Mesenchymal stem cell (in vitro differentiated cells and primary cell): ENCODE measurements around the gene CAPRIN1.

Experiments used
- DNase-seq: peaks from one replicate; pipeline ENCODE4 v3.0.0-alpha.2; 2013
- H2AFZ ChIP-seq: one replicate; pipeline ENCODE4 v1.6.1; 2013; ENCODE audit warnings: low read depth, mild to moderate bottlenecking, control low read depth, inconsistent platforms, low read length, moderate library complexity
- H2AK5ac ChIP-seq: 2 replicates; pipeline ENCODE4 v1.6.1; 2013; ENCODE audit warnings: low read length, moderate library complexity, mild to moderate bottlenecking, inconsistent platforms; ENCODE audit not compliant: severe bottlenecking
- H2BK120ac ChIP-seq: one replicate; pipeline ENCODE4 v1.6.1; 2013; ENCODE audit warnings: low read depth, mild to moderate bottlenecking, inconsistent platforms, low read length, moderate library complexity
- H2BK12ac ChIP-seq, 2 experiments: one replicate each; pipeline ENCODE4 v1.6.1; 2013; ENCODE audit warnings: inconsistent platforms in 2 of 2, low read length in 2 of 2, mild to moderate bottlenecking in 2 of 2, moderate library complexity in 2 of 2, control low read depth in 1 of 2
- H2BK15ac ChIP-seq: one replicate; pipeline ENCODE4 v1.6.1; 2013; ENCODE audit warnings: mild to moderate bottlenecking, low read depth, inconsistent platforms; ENCODE audit not compliant: poor library complexity, severe bottlenecking
- H2BK5ac ChIP-seq: 2 replicates; pipeline ENCODE4 v1.6.1; 2013; ENCODE audit warnings: low read depth, mild to moderate bottlenecking, low read length, control low read depth, inconsistent platforms; ENCODE audit not compliant: poor library complexity, severe bottlenecking
- H3K14ac ChIP-seq, 2 experiments: one replicate each; pipeline ENCODE4 v1.6.1; 2013; ENCODE audit warnings: inconsistent platforms in 2 of 2, low read length in 2 of 2, control low read depth in 1 of 2, mild to moderate bottlenecking in 1 of 2, moderate library complexity in 1 of 2
- H3K18ac ChIP-seq, 2 experiments: one replicate each; pipeline ENCODE4 v1.6.1; 2013; ENCODE audit warnings: inconsistent platforms in 2 of 2, low read length in 2 of 2, control low read depth in 1 of 2, low read depth in 1 of 2, mild to moderate bottlenecking in 1 of 2
- H3K23ac ChIP-seq, 2 experiments: one replicate each; pipeline ENCODE4 v1.6.1; 2013; ENCODE audit warnings: inconsistent platforms in 2 of 2, low read length in 2 of 2, mild to moderate bottlenecking in 2 of 2, moderate library complexity in 2 of 2, control low read depth in 1 of 2
- H3K27ac ChIP-seq: 2 replicates; pipeline ENCODE4 v1.5.1; 2013; ENCODE audit warnings: mild to moderate bottlenecking, moderate library complexity, low read length, control low read depth, inconsistent platforms; ENCODE audit not compliant: poor library complexity, severe bottlenecking
- H3K27me3 ChIP-seq, 2 experiments: 2 replicates each; pipeline versions ENCODE4 v1.6.1 to v1.7.0; 2013; ENCODE audit warnings: low read length in 2 of 2, mild to moderate bottlenecking in 2 of 2, moderate library complexity in 2 of 2, control low read depth in 1 of 2, inconsistent platforms in 1 of 2; ENCODE audit not compliant: control insufficient read depth in 1 of 2, insufficient read depth in 1 of 2
- H3K36me3 ChIP-seq, 2 experiments: 2 replicates each; pipeline versions ENCODE4 v1.6.1 to v1.7.0; 2013; ENCODE audit warnings: low read length in 2 of 2, control low read depth in 1 of 2, inconsistent platforms in 1 of 2, low read depth in 1 of 2, mild to moderate bottlenecking in 1 of 2; ENCODE audit not compliant: insufficient read depth in 2 of 2, control insufficient read depth in 1 of 2
- H3K4ac ChIP-seq, 2 experiments: one replicate each; pipeline ENCODE4 v1.6.1; 2013; ENCODE audit warnings: inconsistent platforms in 2 of 2, low read length in 2 of 2, mild to moderate bottlenecking in 2 of 2, moderate library complexity in 2 of 2, control low read depth in 1 of 2, low read depth in 1 of 2
- H3K4me1 ChIP-seq: 2 replicates; pipeline ENCODE4 v1.6.1; 2013; ENCODE audit warnings: low read depth, low read length, control low read depth; ENCODE audit not compliant: control insufficient read depth, insufficient read depth
- H3K4me2 ChIP-seq: 2 replicates; pipeline ENCODE4 v1.6.1; 2013; ENCODE audit warnings: low read length, mild to moderate bottlenecking, inconsistent platforms; ENCODE audit not compliant: poor library complexity, severe bottlenecking
- H3K4me3 ChIP-seq, 2 experiments: 2 replicates each; pipeline versions ENCODE4 v1.5.1 to v1.7.0; 2013; ENCODE audit warnings: low read length in 2 of 2, mild to moderate bottlenecking in 2 of 2, control low read depth in 1 of 2, low read depth in 1 of 2; ENCODE audit not compliant: insufficient read depth in 1 of 2
- H3K79me1 ChIP-seq: replicated peaks from 2 replicates; pipeline ENCODE4 v1.6.1; 2013; ENCODE audit warnings: mild to moderate bottlenecking, control low read depth, low read length, inconsistent platforms; ENCODE audit not compliant: poor library complexity, severe bottlenecking
- H3K9ac ChIP-seq: 2 replicates; pipeline ENCODE4 v1.7.0; 2013; ENCODE audit warnings: mild to moderate bottlenecking, low read length, moderate library complexity
- H3K9me3 ChIP-seq: 2 replicates; pipeline ENCODE4 v1.7.0; 2013; ENCODE audit warnings: mild to moderate bottlenecking, low read length; ENCODE audit not compliant: control insufficient read depth
- H4K8ac ChIP-seq: one replicate; pipeline ENCODE4 v1.6.1; 2013; ENCODE audit warnings: inconsistent platforms, mild to moderate bottlenecking, low read length, moderate library complexity
- H4K91ac ChIP-seq: one replicate; pipeline ENCODE4 v1.6.1; 2013; ENCODE audit warnings: mild to moderate bottlenecking, low read length, inconsistent platforms
- WGBS: methylation state at CpG from one replicate; pipeline ENCODE4 v1.1.7; 2013; ENCODE audit warnings: mixed read lengths; 5-methylcytosine and 5-hydroxymethylcytosine counted together

The CAPRIN1 gene

DNA sequence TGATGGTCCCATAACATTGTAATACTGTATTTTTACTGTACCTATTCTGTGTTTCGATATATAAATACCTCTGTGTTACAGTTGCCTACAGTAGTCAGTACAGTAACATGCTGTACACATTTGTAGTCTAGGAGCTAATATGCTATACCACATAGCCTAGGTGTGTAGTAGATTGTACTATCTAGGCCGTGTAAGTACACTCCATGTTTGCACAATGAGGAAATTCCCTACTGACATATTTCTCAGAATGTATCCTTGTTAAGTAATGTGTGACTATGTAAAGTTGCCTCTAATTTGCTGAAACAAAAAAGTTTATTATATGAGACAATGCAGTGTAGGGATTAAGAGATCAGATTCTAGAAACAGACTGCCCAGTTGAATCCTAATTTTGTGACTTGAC, 21.3 kb downstream of the CAPRIN1 start:
- Histone ChIP-seq H2BK5ac (no peak overlapping the region), H3K79me1 (peaks cover 3% of the 10 kb centered on the region)

DNA sequence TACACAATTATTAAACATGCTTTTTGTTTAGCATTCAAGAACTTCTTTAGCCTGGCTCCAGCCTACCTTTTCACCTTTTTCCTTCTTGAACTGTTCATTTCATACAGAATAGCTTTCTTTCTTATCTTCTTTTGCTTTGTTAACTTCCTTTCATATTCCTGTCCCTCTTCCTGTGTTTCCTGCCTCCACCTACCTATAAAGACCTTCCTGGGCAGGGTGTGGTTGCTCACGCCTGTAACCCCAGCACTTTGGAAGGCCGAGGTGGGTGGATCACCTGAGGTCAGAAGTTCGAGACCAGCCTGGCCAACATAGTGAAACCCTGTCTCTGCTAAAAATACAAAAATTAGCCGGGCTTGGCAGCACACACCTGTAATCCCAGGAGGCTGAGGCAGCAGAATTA, 22.9 kb downstream of the CAPRIN1 start:
- WGBS: 96% methylated on average over 4 of the region's 4 CpGs

More for the DNA sequence above, 21.3 kb downstream of the CAPRIN1 start:
- WGBS: no CpG with 5 or more reads among the region's 2 CpGs
- peak; percentile 22 for DNase-seq
- H3K18ac ChIP-seq: no peak overlapping the region
- peaks cover 3% of the 10 kb centered on the region for H3K4me1 ChIP-seq
- no peak overlapping the region for H3K14ac ChIP-seq
- H3K23ac ChIP-seq: no peak overlapping the region
- H2BK15ac ChIP-seq: no peak overlapping the region
- H3K4me2 ChIP-seq: no peak overlapping the region
- H3K27ac ChIP-seq: no peak overlapping the region
- no peak overlapping the region for H3K4ac ChIP-seq
- H2AFZ ChIP-seq: no peak overlapping the region
- H3K27me3 ChIP-seq: no peaks in the 10 kb centered on the region
- no peak overlapping the region for H3K4me3 ChIP-seq
- no peak overlapping the region for H2BK12ac ChIP-seq
- no peak overlapping the region for H3K9ac ChIP-seq
- no peak overlapping the region for H2BK120ac ChIP-seq
- no peak overlapping the region for H2AK5ac ChIP-seq
- H3K36me3 ChIP-seq: peaks cover 18 to 71% of the 10 kb centered on the region in 2 experiments
- no peaks in the 10 kb centered on the region for H3K9me3 ChIP-seq
- no peak overlapping the region for H4K91ac ChIP-seq
- H4K8ac ChIP-seq: no peak overlapping the region

DNA sequence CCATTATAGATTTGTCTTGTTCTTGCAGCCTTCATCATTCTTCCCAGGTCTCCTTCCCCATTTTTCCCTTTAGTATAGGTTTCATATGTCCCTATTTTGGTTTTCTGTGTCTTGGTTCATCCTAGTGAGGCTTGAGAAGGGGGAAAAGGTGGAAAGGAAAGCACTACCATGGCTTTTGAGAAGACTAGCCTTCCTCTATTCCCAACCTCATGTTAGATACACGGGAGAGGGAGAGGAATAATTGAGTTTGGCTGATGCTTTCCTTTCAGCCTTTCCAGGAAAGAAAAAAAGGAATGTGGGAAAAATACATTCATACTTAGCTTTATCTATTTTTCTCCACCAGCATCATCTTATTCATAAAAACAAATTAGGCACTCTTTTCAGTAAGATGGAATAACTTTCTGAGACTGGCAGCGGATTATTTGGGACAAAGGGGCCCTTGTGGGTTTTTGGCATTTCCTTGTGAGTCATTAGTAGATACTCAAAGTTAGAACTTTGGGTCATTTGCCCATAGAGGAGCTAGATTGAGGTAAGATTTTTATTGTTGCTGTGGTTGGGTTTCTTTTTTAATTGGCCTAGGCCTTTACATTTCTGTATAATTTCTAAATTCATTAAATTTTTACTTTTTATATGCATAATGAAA, 23.8 kb downstream of the CAPRIN1 start:
- no peak overlapping the region for H3K4ac ChIP-seq
- no peak overlapping the region for H3K23ac ChIP-seq
- peak; percentile 66 for DNase-seq
- H4K91ac ChIP-seq: no peak overlapping the region
- H3K27me3 ChIP-seq: no peaks in the 10 kb centered on the region
- H3K18ac ChIP-seq: no peak overlapping the region
- no peak overlapping the region for H3K4me2 ChIP-seq
- no peak overlapping the region for H2BK5ac ChIP-seq
- H3K36me3 ChIP-seq: peaks cover 27 to 84% of the 10 kb centered on the region in 2 experiments
- no peak overlapping the region for H3K14ac ChIP-seq
- no peak overlapping the region for H2AFZ ChIP-seq
- H3K9me3 ChIP-seq: no peaks in the 10 kb centered on the region
- 0% methylated on average over 1 of the region's 2 CpGs for WGBS
- H3K4me3 ChIP-seq: peak overlapping the region in 1 of 2 experiments; percentile 63
- H3K9ac ChIP-seq: peak overlapping the region; percentile 77
- H3K4me1 ChIP-seq: no peaks in the 10 kb centered on the region
- H2AK5ac ChIP-seq: no peak overlapping the region
- no peak overlapping the region for H4K8ac ChIP-seq
- H2BK15ac ChIP-seq: no peak overlapping the region
- peaks cover 8% of the 10 kb centered on the region for H3K79me1 ChIP-seq
- no peak overlapping the region for H2BK120ac ChIP-seq
- H3K27ac ChIP-seq: peak overlapping the region; percentile 13
- no peak overlapping the region for H2BK12ac ChIP-seq

More for the DNA sequence above, 22.9 kb downstream of the CAPRIN1 start:
- Histone ChIP-seq H3K27me3 (no peaks in the 10 kb centered on the region), H2BK12ac (no peak overlapping the region), H3K4me1 (no peaks in the 10 kb centered on the region), H2BK15ac (no peak overlapping the region), H3K23ac (no peak overlapping the region), H3K9me3 (no peaks in the 10 kb centered on the region), H4K8ac (no peak overlapping the region), H2BK120ac (no peak overlapping the region), H2AFZ (no peak overlapping the region), H4K91ac (no peak overlapping the region), H3K36me3 (peaks cover 22 to 77% of the 10 kb centered on the region in 2 experiments), H3K4me2 (no peak overlapping the region), H3K4ac (no peak overlapping the region), H3K9ac (no peak overlapping the region), H3K79me1 (peaks cover 6% of the 10 kb centered on the region), H3K4me3 (no peak overlapping the region), H3K14ac (no peak overlapping the region), H2BK5ac (no peak overlapping the region), H3K27ac (no peak overlapping the region), H2AK5ac (no peak overlapping the region), H3K18ac (no peak overlapping the region)
- no peak for DNase-seq

GRCh38 chr11:34080609-34081008, 29.1 kb downstream of the CAPRIN1 start:
- H4K8ac ChIP-seq: no peak overlapping the region
- H2BK120ac ChIP-seq: no peak overlapping the region
- no peak overlapping the region for H3K4me3 ChIP-seq
- H3K4me1 ChIP-seq: no peaks in the 10 kb centered on the region
- no peak overlapping the region for H2BK15ac ChIP-seq
- peaks cover 40 to 98% of the 10 kb centered on the region in 2 experiments for H3K36me3 ChIP-seq
- H2AFZ ChIP-seq: no peak overlapping the region
- no peak overlapping the region for H4K91ac ChIP-seq
- DNase-seq: no peak
- no peak overlapping the region for H2AK5ac ChIP-seq
- no peak overlapping the region for H3K18ac ChIP-seq
- H3K27ac ChIP-seq: no peak overlapping the region
- H3K23ac ChIP-seq: no peak overlapping the region
- no peak overlapping the region for H3K4ac ChIP-seq
- H3K4me2 ChIP-seq: no peak overlapping the region
- H3K9ac ChIP-seq: peak overlapping the region; percentile 13
- no peaks in the 10 kb centered on the region for H3K9me3 ChIP-seq
- H2BK5ac ChIP-seq: no peak overlapping the region
- 82% methylated on average over 3 of the region's 4 CpGs for WGBS
- peaks cover 11% of the 10 kb centered on the region for H3K79me1 ChIP-seq
- no peak overlapping the region for H2BK12ac ChIP-seq
- H3K14ac ChIP-seq: no peak overlapping the region
- no peaks in the 10 kb centered on the region for H3K27me3 ChIP-seq
